OCI-LY3 (cell line): ENCODE data around the gene PAQR5.

ENCODE experiments used
- H2AFZ ChIP-seq: fragments of 200-600, 300-600 bp; shearing (Covaris generic); 2 replicates; pipeline ENCODE4 v1.6.0; 2014; ENCODE audit warnings: antibody characterized with exemption, low read depth, low read length
- H3K27ac ChIP-seq: fragments of 200-600, 300-600 bp; sonication (generic); 2 replicates; pipeline ENCODE4 v1.5.1; 2014; ENCODE audit warnings: mild to moderate bottlenecking, low read length, moderate library complexity, mixed read lengths
- H3K27me3 ChIP-seq: fragments of 200-600, 300-600 bp; sonication (generic); 2 replicates; pipeline ENCODE4 v1.6.1; 2014; ENCODE audit warnings: low read depth, low read length, mixed read lengths
- H3K36me3 ChIP-seq: fragments of 200-600, 300-600 bp; sonication (generic); replicated peaks from 2 replicates; pipeline ENCODE3; 2014; ENCODE audit warnings: low read depth, low read length, mixed read lengths
- H3K4me1 ChIP-seq: fragments of 300-600, 200-600 bp; sonication (generic); 2 replicates; pipeline ENCODE4 v1.6.1; 2014; ENCODE audit warnings: low read length, mixed read lengths
- H3K4me2 ChIP-seq: fragments of 200-600, 300-600 bp; sonication (generic); 2 replicates; pipeline ENCODE4 v1.6.1; 2014; ENCODE audit warnings: low read length, mixed read lengths
- H3K4me3 ChIP-seq: fragments of 300-600, 200-600 bp; sonication (generic); 2 replicates; pipeline ENCODE4 v1.5.1; 2014; ENCODE audit warnings: antibody characterized with exemption, mild to moderate bottlenecking, low read length, moderate library complexity
- H3K79me2 ChIP-seq: fragments of 300-600, 200-600 bp; shearing (Covaris generic); 2 replicates; pipeline ENCODE4 v1.6.1; 2014; ENCODE audit warnings: mild to moderate bottlenecking, low read length, mixed read lengths
- H3K9ac ChIP-seq: fragments of 300-600, 200-600 bp; shearing (Covaris generic); 2 replicates; pipeline ENCODE4 v1.6.0; 2014; ENCODE audit warnings: mild to moderate bottlenecking, low read length, moderate library complexity
- H3K9me3 ChIP-seq: fragments of 200-600, 300-600 bp; shearing (Covaris generic); 2 replicates; pipeline ENCODE4 v1.6.1; 2014; ENCODE audit warnings: low read length, mixed read lengths; ENCODE audit not compliant: insufficient read depth
- H4K20me1 ChIP-seq: fragments of 200-600, 300-600 bp; sonication (generic); 2 replicates; pipeline ENCODE4 v1.6.1; 2016; ENCODE audit warnings: low read length, mixed read lengths; ENCODE audit not compliant: insufficient read depth
- EZH2phosphoT487 ChIP-seq: fragments of 200-600 bp; shearing (Covaris generic); IDR thresholded peaks from 2 replicates; pipeline ENCODE4 v1.6.1; 2018; ENCODE audit warnings: antibody characterized with exemption, mixed run types, low read depth
- TF ChIP-seq, protein P1 (sequence below): fragments of 200-600, 300-600 bp; sonication (generic); IDR thresholded peaks from 2 replicates; pipeline ENCODE4 v1.5.1; 2014; ENCODE audit warnings: antibody characterized with exemption, low read length, low read depth

Gene PAQR5

DNA sequence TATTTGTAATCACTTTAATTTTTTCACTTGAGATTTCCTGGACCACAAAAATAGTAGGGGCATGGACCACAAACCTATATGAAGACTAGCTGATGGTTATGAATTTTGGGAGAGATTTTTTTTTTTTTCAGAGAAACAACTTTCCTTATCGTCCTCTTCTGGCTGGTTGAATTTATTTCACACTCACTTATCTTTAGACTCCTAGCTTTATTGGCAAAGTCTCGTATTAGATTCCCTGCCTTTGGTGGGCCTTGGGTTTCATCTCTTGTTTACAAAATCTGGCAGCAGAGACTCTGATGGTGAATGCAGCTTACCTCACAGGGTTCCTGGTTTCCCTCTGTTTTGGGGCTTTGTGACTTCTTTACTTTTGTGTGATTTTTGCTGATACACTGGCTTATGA, 70.9 kb downstream of the PAQR5 start:
- H3K9ac ChIP-seq = no peak overlapping the region
- H3K27ac ChIP-seq = no peak overlapping the region
- H3K27me3 ChIP-seq = peaks cover 17% of the 10 kb centered on the region; the same call in 1 of the 2 replicates
- H2AFZ ChIP-seq = no peak overlapping the region
- H3K4me2 ChIP-seq = no peak overlapping the region
- H3K9me3 ChIP-seq = no peaks in the 10 kb centered on the region
- no peaks in the 10 kb centered on the region for H4K20me1 ChIP-seq
- no peak overlapping the region for H3K4me3 ChIP-seq
- TF ChIP-seq, protein P1, sequence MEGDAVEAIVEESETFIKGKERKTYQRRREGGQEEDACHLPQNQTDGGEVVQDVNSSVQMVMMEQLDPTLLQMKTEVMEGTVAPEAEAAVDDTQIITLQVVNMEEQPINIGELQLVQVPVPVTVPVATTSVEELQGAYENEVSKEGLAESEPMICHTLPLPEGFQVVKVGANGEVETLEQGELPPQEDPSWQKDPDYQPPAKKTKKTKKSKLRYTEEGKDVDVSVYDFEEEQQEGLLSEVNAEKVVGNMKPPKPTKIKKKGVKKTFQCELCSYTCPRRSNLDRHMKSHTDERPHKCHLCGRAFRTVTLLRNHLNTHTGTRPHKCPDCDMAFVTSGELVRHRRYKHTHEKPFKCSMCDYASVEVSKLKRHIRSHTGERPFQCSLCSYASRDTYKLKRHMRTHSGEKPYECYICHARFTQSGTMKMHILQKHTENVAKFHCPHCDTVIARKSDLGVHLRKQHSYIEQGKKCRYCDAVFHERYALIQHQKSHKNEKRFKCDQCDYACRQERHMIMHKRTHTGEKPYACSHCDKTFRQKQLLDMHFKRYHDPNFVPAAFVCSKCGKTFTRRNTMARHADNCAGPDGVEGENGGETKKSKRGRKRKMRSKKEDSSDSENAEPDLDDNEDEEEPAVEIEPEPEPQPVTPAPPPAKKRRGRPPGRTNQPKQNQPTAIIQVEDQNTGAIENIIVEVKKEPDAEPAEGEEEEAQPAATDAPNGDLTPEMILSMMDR = no peak
- TF ChIP-seq EZH2phosphoT487 = no peak
- H3K4me1 ChIP-seq = no peaks in the 10 kb centered on the region
- no peaks in the 10 kb centered on the region for H3K36me3 ChIP-seq
- no peaks in the 10 kb centered on the region for H3K79me2 ChIP-seq

- H3K4me3 ChIP-seq = no peak overlapping the region
- H4K20me1 ChIP-seq = no peaks in the 10 kb centered on the region
- H3K9ac ChIP-seq = no peak overlapping the region
- no peaks in the 10 kb centered on the region for H3K9me3 ChIP-seq
- no peaks in the 10 kb centered on the region for H3K4me1 ChIP-seq
- H3K27me3 ChIP-seq = peaks cover 24% of the 10 kb centered on the region
- no peaks in the 10 kb centered on the region for H3K36me3 ChIP-seq
- no peak overlapping the region for H3K27ac ChIP-seq
- TF ChIP-seq EZH2phosphoT487 = no peak
- TF ChIP-seq, protein P1 = no peak
- no peaks in the 10 kb centered on the region for H3K79me2 ChIP-seq
- H3K4me2 ChIP-seq = no peak overlapping the region
- H2AFZ ChIP-seq = no peak overlapping the region
These were observed 74.7 kb downstream of the PAQR5 start for GRCh38 chr15:69373406-69373805.

DNA sequence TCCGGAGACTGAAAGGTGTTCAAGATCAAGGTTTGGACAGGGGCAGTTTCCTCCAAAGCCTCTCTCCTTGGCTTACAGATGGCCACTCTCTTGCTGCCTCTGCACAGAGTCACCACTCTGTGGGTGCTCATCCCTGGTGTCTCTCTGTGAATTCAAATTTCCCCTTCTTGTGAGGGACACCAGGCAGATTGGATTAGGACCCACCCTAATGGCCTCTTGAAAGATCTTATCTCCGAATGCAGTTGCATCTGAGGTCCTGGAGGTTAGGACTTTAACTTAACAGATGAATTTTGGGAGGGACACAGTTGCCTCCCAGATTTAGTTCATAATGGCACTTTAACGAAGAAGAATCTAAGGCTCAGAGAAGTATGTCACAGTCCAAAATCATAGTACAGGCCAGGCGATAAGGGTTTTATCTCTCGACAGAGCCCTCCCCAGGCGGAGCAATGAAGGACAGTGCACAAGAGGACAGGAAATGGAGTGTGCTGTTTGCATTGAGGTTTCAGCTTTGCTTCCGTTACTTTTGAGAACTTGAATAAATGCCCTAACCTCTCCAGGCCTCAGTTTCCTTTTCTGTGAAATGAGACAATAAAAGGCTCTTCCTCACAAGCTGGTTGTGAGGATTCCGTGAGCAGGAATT, 76.6 kb downstream of the PAQR5 start:
- Histone ChIP-seq H3K9me3 (no peaks in the 10 kb centered on the region), H3K4me1 (no peaks in the 10 kb centered on the region), H2AFZ (no peak overlapping the region), H4K20me1 (no peaks in the 10 kb centered on the region), H3K4me3 (no peak overlapping the region), H3K9ac (no peak overlapping the region), H3K27me3 (peaks cover 36% of the 10 kb centered on the region), H3K36me3 (no peaks in the 10 kb centered on the region), H3K79me2 (no peaks in the 10 kb centered on the region), H3K4me2 (no peak overlapping the region), H3K27ac (no peak overlapping the region)
- TF ChIP-seq, protein P1 = no peak
- TF ChIP-seq EZH2phosphoT487 = no peak

DNA sequence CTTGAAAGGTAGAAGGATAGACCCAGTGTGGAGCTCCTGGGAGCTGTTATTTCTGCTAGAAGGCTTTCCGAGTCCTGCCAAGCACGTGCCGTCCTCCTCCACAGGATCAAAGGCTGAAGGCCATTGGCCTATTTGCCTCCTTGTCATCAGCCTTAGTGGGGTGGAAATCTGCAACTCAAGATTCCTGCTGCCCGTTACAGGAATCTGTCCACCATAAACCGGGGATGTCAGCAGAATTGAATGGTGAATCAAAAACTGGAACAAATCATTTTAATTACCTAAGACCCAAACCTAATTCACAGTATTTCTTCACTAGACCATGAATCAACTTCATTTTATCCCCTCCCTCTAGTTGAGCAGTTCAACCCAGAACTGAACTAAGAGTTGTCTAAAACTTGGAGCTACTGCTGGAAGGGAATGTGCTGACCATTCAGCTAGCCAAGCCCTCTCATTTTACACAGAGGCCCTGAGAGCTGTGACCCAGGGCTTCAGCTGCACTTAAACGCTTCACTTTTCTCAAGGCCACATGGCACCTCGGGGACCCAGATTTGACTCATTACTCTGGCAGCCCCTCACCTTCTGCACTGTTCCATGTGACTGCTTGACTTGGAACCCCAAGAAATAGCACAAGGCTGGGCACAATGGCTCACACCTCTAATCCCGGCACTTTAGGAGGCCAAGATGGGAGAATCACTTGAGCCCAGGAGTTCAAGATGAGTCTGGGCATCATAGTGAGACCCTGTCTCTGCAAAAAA, 78.7 kb downstream of the PAQR5 start:
- Histone ChIP-seq H2AFZ (no peak overlapping the region), H3K79me2 (no peaks in the 10 kb centered on the region), H4K20me1 (no peaks in the 10 kb centered on the region), H3K9ac (no peak overlapping the region), H3K4me3 (no peak overlapping the region), H3K4me2 (no peak overlapping the region), H3K27me3 (peaks cover 36% of the 10 kb centered on the region), H3K9me3 (no peaks in the 10 kb centered on the region), H3K36me3 (no peaks in the 10 kb centered on the region), H3K27ac (no peak overlapping the region), H3K4me1 (no peaks in the 10 kb centered on the region)
- TF ChIP-seq, protein P1 = no peak
- TF ChIP-seq EZH2phosphoT487 = no peak
